MCF 10A (cell line): ENCODE results near the gene ADAM12. TPM values are rescaled to one million over a fixed set of nuclear protein-coding genes. Genes with fewer than 3 reads are reported as not detected.

Experiments used
- BruUV-seq: library from RNA; stranded (reverse); fragments of 400-500 nt; replicated peaks from 2 replicates; lab custom pipeline; 2021; lab: Mats Ljungman, UMichigan
- CTCF ChIA-PET: fragments of 300-600 bp; sonication (Branson Sonifier 250); formaldehyde crosslinking; extraction: SDS; loops from one replicate; lab custom pipeline; 2021; ENCODE audit warnings: antibody characterized with exemption, inconsistent platforms; lab: Yijun Ruan, JAX
- POLR2A ChIA-PET: fragments of 300-600, 350-650 bp; sonication (Branson Sonifier 250); formaldehyde crosslinking; extraction: SDS; loops from one replicate; lab custom pipeline; 2020; ENCODE audit warnings: antibody characterized with exemption, inconsistent platforms; lab: Yijun Ruan, JAX
- DNase-seq: peaks from one replicate; pipeline ENCODE4 v3.0.0-alpha.2; 2018; ENCODE audit not compliant: unreplicated experiment
- H3K27ac Mint-ChIP-seq: one replicate; pipeline ENCODE4 v1.8.0; 2022; ENCODE audit warnings: mild to moderate bottlenecking, low read depth, mixed read lengths; ENCODE audit not compliant: unreplicated experiment
- H3K27me3 Mint-ChIP-seq: one replicate; pipeline ENCODE4 v1.8.0; 2022; ENCODE audit warnings: mixed read lengths; ENCODE audit not compliant: insufficient read depth, unreplicated experiment
- H3K36me3 Mint-ChIP-seq: one replicate; pipeline ENCODE4 v1.8.0; 2022; ENCODE audit warnings: mild to moderate bottlenecking, moderate library complexity, mixed read lengths; ENCODE audit not compliant: insufficient read depth, unreplicated experiment
- H3K4me1 Mint-ChIP-seq: one replicate; pipeline ENCODE4 v1.8.0; 2022; ENCODE audit warnings: mixed read lengths; ENCODE audit not compliant: insufficient read depth, unreplicated experiment
- H3K4me3 Mint-ChIP-seq: one replicate; pipeline ENCODE4 v1.8.0; 2022; ENCODE audit warnings: mild to moderate bottlenecking, moderate library complexity, mixed read lengths; ENCODE audit not compliant: unreplicated experiment
- H3K9me3 Mint-ChIP-seq: one replicate; pipeline ENCODE4 v1.8.0; 2022; ENCODE audit warnings: mixed read lengths; ENCODE audit not compliant: unreplicated experiment
- CTCF ChIP-seq: fragments of 200-600 bp; IDR thresholded peaks from one replicate; pipeline ENCODE4 v1.8.0; 2022; ENCODE audit warnings: antibody characterized with exemption, mild to moderate bottlenecking; ENCODE audit not compliant: unreplicated experiment
- intact Hi-C: fragments of 100-400 bp; cut with micrococcal nuclease; formaldehyde crosslinking; loops from 2 replicates; pipeline ENCODE4 v1.14.1; 2022
- total RNA-seq: library from RNA; stranded (reverse); gene quantifications from 2 replicates; pipeline ENCODE4 v1.2.3, GENCODE V29; 2022

ADAM12 gene
- total RNA-seq, 1 experiment from 2014 or later, result 2.2 TPM

DNA sequence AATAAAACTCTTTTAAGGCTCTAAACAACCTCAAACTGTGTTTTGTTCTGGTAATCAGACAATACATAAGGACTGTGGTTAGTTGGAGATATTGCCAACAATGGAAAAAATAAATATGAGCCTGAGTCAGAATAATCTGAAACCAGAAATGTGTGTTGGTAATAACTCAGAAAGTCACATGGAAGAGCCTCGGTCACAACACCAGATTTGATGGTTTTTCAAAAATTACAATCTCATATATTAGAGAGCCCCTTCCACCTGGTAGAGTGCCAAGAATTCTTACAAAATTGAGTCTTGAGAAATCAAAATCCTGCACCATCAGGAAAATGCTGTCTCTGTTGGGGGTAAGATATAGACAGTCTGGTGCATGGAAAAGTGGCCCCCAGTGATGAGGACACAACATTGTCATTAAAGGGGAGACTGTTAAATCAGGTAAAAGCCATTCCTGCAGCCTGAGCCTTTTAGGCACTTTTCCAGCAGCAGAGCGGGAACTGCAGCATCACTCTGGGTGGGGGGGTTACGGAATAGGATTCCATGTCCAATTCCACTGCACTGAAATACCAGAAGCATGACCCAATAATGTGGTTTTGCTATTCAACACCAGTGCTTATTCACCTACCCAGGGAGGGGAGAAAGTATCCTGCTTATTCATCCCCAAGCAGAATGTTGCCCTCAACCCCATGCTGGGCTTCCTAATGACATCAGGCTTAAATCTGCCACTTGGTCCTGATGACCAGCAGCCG is 9.5 kb upstream of the ADAM12 start:
- DNase-seq, result peak; percentile 93
- POLR2A ChIA-PET, result no interaction called here
- CTCF ChIA-PET, result no interaction called here

DNA sequence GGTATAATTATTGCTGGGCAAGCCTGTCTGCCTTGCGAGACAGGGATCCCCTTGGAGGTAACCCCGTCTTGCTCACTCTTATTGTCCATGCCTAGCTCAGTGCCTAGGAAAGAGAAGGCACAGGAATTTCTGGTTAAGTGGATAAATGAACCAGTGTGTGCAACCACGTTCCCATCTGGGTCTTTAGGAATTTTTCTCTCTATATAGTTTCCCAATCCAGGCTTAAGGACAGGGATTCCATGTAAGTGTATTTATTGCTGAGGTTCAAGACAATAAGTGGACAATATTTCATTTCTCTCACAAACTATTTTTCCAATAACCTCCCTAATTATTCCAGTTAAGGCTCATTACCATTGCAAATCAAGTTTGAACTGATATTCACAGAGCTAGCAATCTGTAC is 8.9 kb upstream of the ADAM12 start:
- no peaks in the 10 kb centered on the region for H3K36me3 Mint-ChIP-seq
- no peaks in the 10 kb centered on the region for H3K9me3 Mint-ChIP-seq
- ChIA-PET POLR2A (no interaction called here), CTCF (no interaction called here)
- DNase-seq, result no peak
- no peaks in the 10 kb centered on the region for H3K27me3 Mint-ChIP-seq
- H3K4me1 Mint-ChIP-seq, result peaks cover 21% of the 10 kb centered on the region
- intact Hi-C loops, result no loop called here
- no peak overlapping the region for H3K27ac Mint-ChIP-seq
- no peak overlapping the region for H3K4me3 Mint-ChIP-seq
- BruUV-seq, result no TSS peak
- no peak for TF ChIP-seq CTCF

More for the DNA sequence above, 9.5 kb upstream of the ADAM12 start:
- intact Hi-C loops, result loop anchor here (2.0 kb wide), 1 partner anchor 63 kb away; no protein-coding TSS in a partner anchor
- Mint-ChIP-seq H3K4me1 (peaks cover 21% of the 10 kb centered on the region), H3K4me3 (peak overlapping the region; percentile 25), H3K27ac (no peak overlapping the region), H3K27me3 (no peaks in the 10 kb centered on the region), H3K9me3 (no peaks in the 10 kb centered on the region), H3K36me3 (no peaks in the 10 kb centered on the region)
- BruUV-seq, result no TSS peak
- no peak for TF ChIP-seq CTCF

DNA sequence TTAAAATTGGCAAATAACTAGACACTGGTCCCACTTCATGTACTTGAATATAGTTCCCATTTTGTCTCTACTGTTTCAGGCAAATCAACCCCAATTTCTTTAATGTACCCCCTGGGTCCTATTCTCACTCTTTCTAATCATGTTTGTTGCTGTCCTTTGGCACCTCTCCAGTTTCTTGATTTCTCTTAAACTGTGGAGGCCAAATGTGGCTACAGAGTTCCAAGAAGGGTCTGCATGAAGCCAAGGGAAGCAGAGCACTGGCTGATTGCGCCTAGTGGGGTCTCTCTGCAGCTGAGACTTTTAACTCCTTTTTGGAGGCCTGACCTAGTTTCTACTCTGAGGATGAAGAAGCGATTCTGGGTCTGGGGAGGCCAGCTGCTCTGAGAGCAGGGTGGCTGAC is 6.7 kb upstream of the ADAM12 start:
- peaks cover 21% of the 10 kb centered on the region for H3K4me1 Mint-ChIP-seq
- no peaks in the 10 kb centered on the region for H3K9me3 Mint-ChIP-seq
- DNase-seq, result no peak
- no peak for TF ChIP-seq CTCF
- no peaks in the 10 kb centered on the region for H3K36me3 Mint-ChIP-seq
- H3K4me3 Mint-ChIP-seq, result no peak overlapping the region
- no peak overlapping the region for H3K27ac Mint-ChIP-seq
- H3K27me3 Mint-ChIP-seq, result no peaks in the 10 kb centered on the region
- POLR2A ChIA-PET, result no interaction called here
- intact Hi-C loops, result no loop called here
- no TSS peak for BruUV-seq
- CTCF ChIA-PET, result no interaction called here

GRCh38 chr10:126393076-126393475 is 4.8 kb upstream of the ADAM12 start:
- no TSS peak for BruUV-seq
- CTCF ChIA-PET, result interaction anchor here (0.7 kb wide), 1 partner anchor 340 kb away, joined by 3 read pairs; no protein-coding TSS in a partner anchor
- Mint-ChIP-seq H3K4me3 (no peak overlapping the region), H3K27me3 (no peaks in the 10 kb centered on the region), H3K4me1 (peaks cover 17% of the 10 kb centered on the region), H3K27ac (no peak overlapping the region), H3K9me3 (no peaks in the 10 kb centered on the region), H3K36me3 (no peaks in the 10 kb centered on the region)
- TF ChIP-seq CTCF, result no peak
- intact Hi-C loops, result no loop called here
- POLR2A ChIA-PET, result interaction anchor here (0.6 kb wide), 1 partner anchor 187 kb away, joined by 3 read pairs; no protein-coding TSS in a partner anchor
- no peak for DNase-seq
